DMS153 treated with DMSO at 0.1 percent for 48 hours (cell line): ENCODE measurements around the gene GALR1.
"Not testable (repeated sequence)": the region's sequence is repeated elsewhere in the genome, so short reads cannot be mapped to it uniquely, and the experiment has no call there.

Experiments
- DNase-seq: peaks from one replicate; lab custom pipeline; 2025; ENCODE audit not compliant: unreplicated experiment; lab: John Stamatoyannopoulos, UW

Gene GALR1

GRCh38 chr18:77249569-77250500 lies at the start of gene GALR1:
GALR1 (plus strand) TSS chr18:77249848; CDS start chr18:77250549, 701 bp downstream.
- peak; percentile 7 for DNase-seq

- DNase-seq: no peak
Measured at GRCh38 chr18:77201506-77201905, 48.1 kb upstream of the GALR1 start.

GRCh38 chr18:77202329-77202728 lies 47.3 kb upstream of the GALR1 start:
- DNase-seq: no peak

GRCh38 chr18:77203071-77203470 lies 46.6 kb upstream of the GALR1 start:
- DNase-seq: no peak

- no peak for DNase-seq
Measured at GRCh38 chr18:77203851-77204250, 45.8 kb upstream of the GALR1 start.

GRCh38 chr18:77205769-77206168 lies 43.9 kb upstream of the GALR1 start:
- DNase-seq: no peak

GRCh38 chr18:77206676-77207374 lies 42.8 kb upstream of the GALR1 start:
- DNase-seq: no peak

GRCh38 chr18:77207540-77207939 lies 42.1 kb upstream of the GALR1 start:
- DNase-seq: peak; percentile 19

- DNase-seq: no peak
Measured at GRCh38 chr18:77208964-77209363, 40.7 kb upstream of the GALR1 start.

GRCh38 chr18:77209587-77209986 lies 40.1 kb upstream of the GALR1 start:
- DNase-seq: no peak

GRCh38 chr18:77210249-77210648 lies 39.4 kb upstream of the GALR1 start:
- DNase-seq: no peak

- no peak for DNase-seq
Measured at GRCh38 chr18:77218642-77219041, 31.0 kb upstream of the GALR1 start.

- no peak for DNase-seq
Measured at GRCh38 chr18:77220726-77221125, 28.9 kb upstream of the GALR1 start.

- no peak for DNase-seq
Measured at GRCh38 chr18:77222464-77222863, 27.2 kb upstream of the GALR1 start.

- no peak for DNase-seq
Measured at GRCh38 chr18:77223221-77223639, 26.4 kb upstream of the GALR1 start.

- no peak for DNase-seq
Measured at GRCh38 chr18:77223653-77224052, 26.0 kb upstream of the GALR1 start.

- no peak for DNase-seq
Measured at GRCh38 chr18:77230645-77231044, 19.0 kb upstream of the GALR1 start.

GRCh38 chr18:77234504-77235365 lies 14.9 kb upstream of the GALR1 start:
- DNase-seq: no peak

- DNase-seq: not testable (repeated sequence)
Measured at GRCh38 chr18:77239285-77239684, 10.4 kb upstream of the GALR1 start.

GRCh38 chr18:77248873-77249568 lies 627 bp upstream of the GALR1 start:
- no peak for DNase-seq
